Upper lobe of right lung (tissue), 1 donor: ENCODE data around the gene ENPP3. TPM values are rescaled to one million over a fixed set of nuclear protein-coding genes. Genes with fewer than 3 reads are reported as not detected.

ENCODE experiments used
- ATAC-seq: fragments of 200-7000 bp; cut with Tn5 transposase; one replicate; pipeline ENCODE4 v1.9.1; 2020; ENCODE audit warnings: mild to moderate bottlenecking, moderate library complexity
- DNase-seq: peaks from one replicate; pipeline ENCODE4 v3.0.0-alpha.2; 2020
- H3K27ac ChIP-seq: fragments of 200-600 bp; one replicate; pipeline ENCODE4 v1.8.0; 2022
- H3K27me3 ChIP-seq: fragments of 200-600 bp; one replicate; pipeline ENCODE4 v1.8.0; 2022; ENCODE audit warnings: mild to moderate bottlenecking
- H3K36me3 ChIP-seq: fragments of 200-600 bp; one replicate; pipeline ENCODE4 v1.8.0; 2022
- H3K4me1 ChIP-seq: fragments of 200-600 bp; one replicate; pipeline ENCODE4 v1.8.0; 2022
- H3K4me3 ChIP-seq: fragments of 200-600 bp; one replicate; pipeline ENCODE4 v1.8.0; 2022; ENCODE audit warnings: mild to moderate bottlenecking
- H3K9me3 ChIP-seq: fragments of 200-600 bp; one replicate; pipeline ENCODE4 v1.8.0; 2022
- CTCF ChIP-seq: fragments of 200-600 bp; IDR thresholded peaks from one replicate; pipeline ENCODE4 v1.8.0; 2022; ENCODE audit warnings: antibody characterized with exemption
- intact Hi-C: fragments of 100-400 bp; cut with DNase I; formaldehyde crosslinking; loops from one replicate; pipeline ENCODE4 v1.11.0; 2022
- total RNA-seq: library from RNA; stranded (reverse); fragmentation: NEBNext Ultra II Directional; extraction: Animal tissue kit (Norgen Biotek cat#: 25700); gene quantifications from one replicate; pipeline ENCODE4 v1.2.1, GENCODE V29; 2021
- donor health status: DM: no; HTN: yes; CAD: no; lungs with severe emphysema.

ENPP3 gene
- total RNA-seq, 1 donor from 2014 or later, result 0.87 TPM

GRCh38 chr6:131727467-131727866 lies 90.4 kb downstream of the ENPP3 start:
- Histone ChIP-seq H3K27ac (no peak overlapping the region), H3K36me3 (no peaks in the 10 kb centered on the region), H3K27me3 (no peaks in the 10 kb centered on the region), H3K4me3 (no peak overlapping the region), H3K4me1 (no peaks in the 10 kb centered on the region), H3K9me3 (no peaks in the 10 kb centered on the region)
- DNase-seq (no peak), ATAC-seq (no peak)
- intact Hi-C loops, result no loop called here
- no peak for TF ChIP-seq CTCF

GRCh38 chr6:131727868-131728267 lies 90.8 kb downstream of the ENPP3 start:
- H3K27me3 ChIP-seq, result no peaks in the 10 kb centered on the region
- H3K36me3 ChIP-seq, result no peaks in the 10 kb centered on the region
- no peak for ATAC-seq
- H3K9me3 ChIP-seq, result no peaks in the 10 kb centered on the region
- no peaks in the 10 kb centered on the region for H3K4me1 ChIP-seq
- no peak for TF ChIP-seq CTCF
- no peak overlapping the region for H3K4me3 ChIP-seq
- no peak for DNase-seq
- no peak overlapping the region for H3K27ac ChIP-seq
- intact Hi-C loops, result no loop called here

GRCh38 chr6:131728296-131728939 lies 91.3 kb downstream of the ENPP3 start:
- Histone ChIP-seq H3K4me1 (no peaks in the 10 kb centered on the region), H3K4me3 (no peak overlapping the region), H3K27me3 (no peaks in the 10 kb centered on the region), H3K27ac (no peak overlapping the region), H3K9me3 (no peaks in the 10 kb centered on the region), H3K36me3 (no peaks in the 10 kb centered on the region)
- intact Hi-C loops, result no loop called here
- ATAC-seq (no peak), DNase-seq (no peak)
- TF ChIP-seq CTCF, result no peak

- no peak overlapping the region for H3K4me3 ChIP-seq
- H3K27me3 ChIP-seq, result no peaks in the 10 kb centered on the region
- no peak for TF ChIP-seq CTCF
- H3K27ac ChIP-seq, result no peak overlapping the region
- intact Hi-C loops, result no loop called here
- no peaks in the 10 kb centered on the region for H3K36me3 ChIP-seq
- H3K9me3 ChIP-seq, result no peaks in the 10 kb centered on the region
- no peaks in the 10 kb centered on the region for H3K4me1 ChIP-seq
- DNase-seq, result no peak
- ATAC-seq, result no peak
These were observed 92.4 kb downstream of the ENPP3 start for GRCh38 chr6:131729550-131729949.

- Histone ChIP-seq H3K27me3 (no peaks in the 10 kb centered on the region), H3K4me1 (no peaks in the 10 kb centered on the region), H3K4me3 (no peak overlapping the region), H3K27ac (no peak overlapping the region), H3K9me3 (no peaks in the 10 kb centered on the region), H3K36me3 (no peaks in the 10 kb centered on the region)
- DNase-seq, result no peak
- TF ChIP-seq CTCF, result no peak
- no peak for ATAC-seq
- intact Hi-C loops, result no loop called here
These were observed 93.2 kb downstream of the ENPP3 start for GRCh38 chr6:131730264-131730663.

GRCh38 chr6:131731224-131731623 lies 94.1 kb downstream of the ENPP3 start:
- Histone ChIP-seq H3K4me3 (no peak overlapping the region), H3K9me3 (no peaks in the 10 kb centered on the region), H3K27ac (no peak overlapping the region), H3K4me1 (no peaks in the 10 kb centered on the region), H3K27me3 (no peaks in the 10 kb centered on the region), H3K36me3 (no peaks in the 10 kb centered on the region)
- TF ChIP-seq CTCF, result no peak
- ATAC-seq, result no peak
- no peak for DNase-seq
- intact Hi-C loops, result no loop called here
